Fibroblast of pulmonary artery (primary cell): Measurements from ENCODE around the gene S1PR3.

Source experiments
- DNase-seq: peaks from one replicate; pipeline ENCODE4 v3.0.0-alpha.2; 2010; ENCODE audit warnings: low read depth
- H3K4me3 ChIP-seq: replicated peaks from 2 replicates; pipeline ENCODE4 v1.5.1; 2011; ENCODE audit warnings: low read depth, mild to moderate bottlenecking, control low read depth, low read length, moderate library complexity
- TF ChIP-seq, protein P1 (sequence below): IDR thresholded peaks from 2 replicates; pipeline ENCODE4 v1.5.1; 2011; ENCODE audit warnings: mild to moderate bottlenecking, control low read depth, low read length, inconsistent platforms; ENCODE audit errors: missing control alignments

The S1PR3 gene

DNA sequence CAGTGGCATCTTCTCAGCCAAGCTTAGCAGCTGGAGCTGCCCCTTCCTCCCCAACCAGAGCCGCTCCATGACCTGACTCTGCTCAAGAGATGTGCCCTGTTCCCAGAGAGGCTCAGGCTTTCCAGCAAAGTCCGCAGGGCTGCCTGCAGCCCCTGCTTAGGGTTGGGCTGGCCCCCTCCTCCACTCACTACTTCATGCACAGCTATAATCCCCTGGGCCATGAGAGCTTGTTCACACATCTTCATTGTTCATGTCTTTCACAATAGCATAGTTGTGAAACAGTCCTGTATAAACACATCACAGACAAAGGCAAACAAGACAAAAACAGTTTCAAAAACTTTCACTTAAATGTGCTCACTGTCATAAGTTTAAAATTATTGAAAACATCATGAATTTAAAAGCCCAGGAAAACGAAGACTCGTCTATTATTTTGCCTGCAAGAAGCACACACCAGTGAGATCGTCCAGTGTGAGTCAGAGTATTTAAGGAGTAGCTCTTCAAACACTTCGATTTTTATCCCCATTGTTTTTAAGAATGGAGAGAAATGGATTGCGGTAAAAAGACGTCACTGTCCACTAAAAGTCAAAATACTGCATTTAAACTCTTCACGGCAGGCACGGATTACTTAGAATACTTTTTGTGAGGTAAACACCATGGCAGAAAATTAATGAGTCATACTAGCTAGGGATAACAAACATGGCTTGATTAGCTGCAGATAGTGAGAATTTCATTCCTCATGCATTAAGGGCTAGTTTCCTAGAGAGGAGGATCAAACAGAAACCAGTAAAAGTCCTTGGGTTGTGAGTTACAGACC, 40.7 kb upstream of the S1PR3 start:
- TF ChIP-seq, protein P1, sequence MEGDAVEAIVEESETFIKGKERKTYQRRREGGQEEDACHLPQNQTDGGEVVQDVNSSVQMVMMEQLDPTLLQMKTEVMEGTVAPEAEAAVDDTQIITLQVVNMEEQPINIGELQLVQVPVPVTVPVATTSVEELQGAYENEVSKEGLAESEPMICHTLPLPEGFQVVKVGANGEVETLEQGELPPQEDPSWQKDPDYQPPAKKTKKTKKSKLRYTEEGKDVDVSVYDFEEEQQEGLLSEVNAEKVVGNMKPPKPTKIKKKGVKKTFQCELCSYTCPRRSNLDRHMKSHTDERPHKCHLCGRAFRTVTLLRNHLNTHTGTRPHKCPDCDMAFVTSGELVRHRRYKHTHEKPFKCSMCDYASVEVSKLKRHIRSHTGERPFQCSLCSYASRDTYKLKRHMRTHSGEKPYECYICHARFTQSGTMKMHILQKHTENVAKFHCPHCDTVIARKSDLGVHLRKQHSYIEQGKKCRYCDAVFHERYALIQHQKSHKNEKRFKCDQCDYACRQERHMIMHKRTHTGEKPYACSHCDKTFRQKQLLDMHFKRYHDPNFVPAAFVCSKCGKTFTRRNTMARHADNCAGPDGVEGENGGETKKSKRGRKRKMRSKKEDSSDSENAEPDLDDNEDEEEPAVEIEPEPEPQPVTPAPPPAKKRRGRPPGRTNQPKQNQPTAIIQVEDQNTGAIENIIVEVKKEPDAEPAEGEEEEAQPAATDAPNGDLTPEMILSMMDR = no peak
- peak; percentile 88 for DNase-seq
- H3K4me3 ChIP-seq = no peak overlapping the region

DNA sequence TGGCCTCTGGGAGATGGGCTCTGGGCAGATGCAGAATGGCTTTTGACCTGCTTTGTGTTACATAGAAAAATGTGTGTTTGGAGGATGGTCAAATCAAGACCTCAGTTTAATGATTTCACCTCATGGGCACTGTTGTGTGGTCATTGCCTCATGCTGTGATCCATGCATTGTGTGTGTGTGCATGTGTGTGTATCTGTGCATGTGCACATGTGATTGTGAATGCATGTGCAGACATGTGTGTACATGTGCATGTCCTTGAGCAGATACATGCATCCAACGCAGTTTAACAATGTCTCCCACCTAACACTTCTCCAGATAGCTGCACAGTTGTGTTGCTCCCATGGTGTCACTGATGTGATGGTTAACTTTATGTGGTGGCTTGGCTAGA, 40.1 kb upstream of the S1PR3 start:
- TF ChIP-seq, protein P1 = no peak
- H3K4me3 ChIP-seq = no peak overlapping the region
- no peak for DNase-seq

DNA sequence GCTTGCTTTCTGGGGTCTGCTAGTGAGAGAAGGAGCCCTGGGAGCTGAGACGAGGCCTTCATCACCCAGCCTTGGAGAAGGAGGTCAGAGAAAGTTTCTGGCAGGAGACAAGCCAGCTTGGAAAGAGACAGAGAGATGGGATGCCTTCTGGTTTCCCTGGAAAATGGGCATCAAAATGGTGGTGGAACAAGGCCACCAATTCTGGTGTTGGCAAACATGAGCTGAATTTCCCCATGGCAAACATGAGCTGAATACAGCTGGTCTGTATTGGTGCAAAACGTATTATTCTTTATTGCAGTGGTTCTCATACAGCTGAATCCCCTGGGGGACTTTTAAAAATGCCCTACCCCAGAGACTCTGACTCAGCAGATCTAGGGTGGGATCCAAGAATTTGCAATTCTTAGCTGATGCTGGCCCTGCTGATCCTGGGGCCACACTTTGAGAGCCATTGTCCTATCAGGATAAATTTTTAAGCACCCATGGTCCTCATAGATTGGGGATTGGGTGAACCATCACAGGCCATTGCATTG, 39.1 kb upstream of the S1PR3 start:
- DNase-seq = no peak
- no peak overlapping the region for H3K4me3 ChIP-seq
- TF ChIP-seq, protein P1 = no peak

DNA sequence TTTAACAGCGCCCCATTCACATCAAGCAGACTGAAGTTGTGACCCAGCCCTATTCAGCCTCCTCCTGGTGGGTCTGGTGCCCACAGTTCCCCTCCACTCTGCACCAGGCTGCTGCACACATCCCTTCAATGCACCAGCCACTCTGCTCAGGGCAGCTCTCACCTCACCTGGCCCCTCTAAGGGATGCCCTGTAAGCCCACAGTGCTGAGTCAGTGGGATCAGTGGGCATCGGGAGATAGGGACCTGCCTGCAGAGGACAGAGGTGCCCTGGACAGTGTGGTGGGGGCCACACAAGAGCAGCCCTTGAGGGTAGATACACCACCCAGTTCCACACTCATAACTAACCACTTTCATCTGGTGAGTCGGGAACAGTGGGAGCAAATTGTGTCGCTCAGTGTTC, 38.3 kb upstream of the S1PR3 start:
- no peak for DNase-seq
- no peak overlapping the region for H3K4me3 ChIP-seq
- TF ChIP-seq, protein P1 = no peak

DNA sequence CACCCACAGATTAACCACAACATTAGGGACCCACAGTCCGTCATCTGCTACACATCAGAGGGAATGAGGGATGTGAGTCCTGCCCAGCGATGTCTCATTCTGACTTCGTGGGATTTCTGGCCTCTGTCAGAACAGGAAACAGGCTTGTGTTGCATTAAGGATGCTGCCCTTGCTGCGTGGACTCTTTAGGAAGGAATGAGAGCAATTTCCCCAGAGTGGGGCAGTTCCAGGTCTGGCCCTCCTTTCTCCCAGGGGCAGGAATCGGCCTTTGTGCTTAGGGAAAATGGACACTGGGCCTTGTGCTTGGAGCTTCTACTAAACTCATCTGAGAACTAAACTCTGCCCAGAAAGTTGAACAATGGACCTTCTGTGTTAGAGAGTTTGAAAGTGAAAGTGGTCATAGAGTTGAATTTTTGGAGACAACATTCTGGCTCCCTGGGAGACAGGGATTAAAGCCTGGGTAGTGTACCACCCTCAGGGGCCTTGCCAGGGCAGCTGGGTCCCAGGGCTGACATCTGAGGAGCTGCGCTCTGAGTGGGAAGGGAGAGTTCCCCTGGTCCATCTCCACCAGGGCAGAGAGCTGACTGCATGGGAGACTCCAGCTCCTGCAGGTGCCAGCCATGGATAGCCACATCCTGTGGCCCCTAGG, 37.8 kb upstream of the S1PR3 start:
- TF ChIP-seq, protein P1 = no peak

DNA sequence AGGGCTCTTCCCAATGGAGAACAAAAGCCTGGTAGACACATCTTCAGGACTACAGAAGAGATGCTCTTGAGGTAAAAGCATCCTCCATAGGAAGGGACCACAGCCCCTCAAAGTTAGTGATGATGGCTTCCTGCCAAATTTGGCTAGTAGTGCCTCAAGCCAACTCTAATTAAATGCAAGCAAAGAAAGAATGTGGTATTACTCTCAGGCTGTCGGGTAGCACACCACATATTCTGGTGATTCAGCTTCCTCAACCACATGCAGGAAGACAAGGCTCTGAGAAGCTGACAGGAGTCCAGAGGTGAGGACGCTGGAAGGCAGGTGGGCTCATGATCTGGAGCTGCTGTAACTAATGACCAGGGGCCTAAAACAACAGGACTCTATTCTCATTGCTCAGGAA, 37.2 kb upstream of the S1PR3 start:
- DNase-seq = no peak
- no peak overlapping the region for H3K4me3 ChIP-seq
- TF ChIP-seq, protein P1 = no peak

More for the DNA sequence above, 37.8 kb upstream of the S1PR3 start:
- no peak overlapping the region for H3K4me3 ChIP-seq
- DNase-seq = peak; percentile 57
